HepG2 (cell line): ENCODE data around the gene AGRP. TPM values are rescaled to one million over a fixed set of nuclear protein-coding genes. Genes with fewer than 3 reads are reported as not detected.
A peak's percentile ranks its signal among the peaks of the same experiment; 100 is the strongest.

Experiments used
- CCAR2 ChIP-seq: fragments of 200-400 bp; formaldehyde crosslinking; optimal IDR thresholded peaks from 2 replicates; pipeline ENCODE3; 2018; ENCODE audit warnings: low read depth, mild to moderate bottlenecking, low read length, moderate library complexity
- DNMT3B ChIP-seq: conservative IDR thresholded peaks from 2 replicates; pipeline ENCODE4 v1.6.1; 2016; ENCODE audit warnings: missing biosample characterization, control low read depth
- GMEB1 ChIP-seq: sonication (generic); formaldehyde crosslinking; IDR thresholded peaks from 2 replicates; pipeline ENCODE4 v1.5.1; 2020; ENCODE audit warnings: missing genetic modification reagents, mild to moderate bottlenecking, borderline replicate concordance
- SNAI1 ChIP-seq: sonication (generic); formaldehyde crosslinking; IDR thresholded peaks from 2 replicates; pipeline ENCODE4 v1.5.0; 2020; ENCODE audit warnings: mild to moderate bottlenecking, missing genetic modification reagents, borderline replicate concordance
- SP4 ChIP-seq: sonication (generic); formaldehyde crosslinking; IDR thresholded peaks from 2 replicates; pipeline ENCODE4 v1.8.1; 2023; ENCODE audit warnings: mild to moderate bottlenecking, missing genetic modification reagents
- TMF1 ChIP-seq: sonication (generic); formaldehyde crosslinking; IDR thresholded peaks from 2 replicates; pipeline ENCODE4 v1.8.1; 2022; ENCODE audit warnings: low read depth, missing genetic modification reagents
- ZFP90 ChIP-seq: sonication (generic); formaldehyde crosslinking; IDR thresholded peaks from 2 replicates; pipeline ENCODE4 v1.8.0; 2022; ENCODE audit warnings: missing genetic modification reagents, mild to moderate bottlenecking, inconsistent platforms, borderline replicate concordance
- ZFY ChIP-seq: sonication (generic); formaldehyde crosslinking; IDR thresholded peaks from 2 replicates; pipeline ENCODE4 v1.4.0; 2020; ENCODE audit warnings: missing genetic modification reagents
- ZNF354B ChIP-seq: sonication (generic); formaldehyde crosslinking; IDR thresholded peaks from 2 replicates; pipeline ENCODE4 v1.8.0; 2022; ENCODE audit warnings: mild to moderate bottlenecking, missing genetic modification reagents
- ZNF607 ChIP-seq: sonication (generic); formaldehyde crosslinking; IDR thresholded peaks from 2 replicates; pipeline ENCODE4 v1.5.1; 2020; ENCODE audit warnings: missing genetic modification reagents, mild to moderate bottlenecking, borderline replicate concordance
- ZNF761 ChIP-seq: sonication (generic); formaldehyde crosslinking; conservative IDR thresholded peaks from 2 replicates; pipeline ENCODE4 v1.4.0; 2020; ENCODE audit warnings: mild to moderate bottlenecking, missing genetic modification reagents
- ZSCAN29 ChIP-seq: sonication (generic); formaldehyde crosslinking; conservative IDR thresholded peaks from 2 replicates; pipeline ENCODE4 v1.4.0; 2020; ENCODE audit warnings: mild to moderate bottlenecking, missing genetic modification reagents
- polyA plus RNA-seq, 8 experiments: library from polyadenylated mRNA; depleted of rRNA in 3 of 8; stranded (reverse) in 7 of 8; unstranded in 1 of 8; fragments of >200 nt; fragmentation: Illumina TruSeq in 4 of 8; extraction: Trizol in 4 of 8; gene quantifications; 2 replicates each; pipeline versions ENCODE4 v1.2.1 to v1.2.3, GENCODE V29; 2011 to 2016; ENCODE audit warnings: low read depth in 4 of 8, missing spikeins in 1 of 8, mixed read lengths in 1 of 8; ENCODE audit not compliant: insufficient read depth in 1 of 8
- total RNA-seq, 5 experiments: library from RNA; depleted of rRNA; stranded (reverse); fragments of >200 nt; fragmentation: Illumina TruSeq; extraction: Trizol; gene quantifications; 2 replicates each; pipeline ENCODE4 v1.2.3, GENCODE V29; 2016; ENCODE audit warnings: low read depth in 1 of 5
- TF ChIP-seq, protein P1 (sequence below): sonication (generic); formaldehyde crosslinking; IDR thresholded peaks from 2 replicates; pipeline ENCODE4 v1.4.0; 2020; ENCODE audit warnings: missing genetic modification reagents
- TF ChIP-seq, protein P2 (sequence below): sonication (generic); formaldehyde crosslinking; IDR thresholded peaks from 2 replicates; pipeline ENCODE4 v1.8.1; 2023; ENCODE audit warnings: missing genetic modification reagents, mild to moderate bottlenecking, borderline replicate concordance
- TF ChIP-seq, protein P3 (sequence below): IDR thresholded peaks from 2 replicates; pipeline ENCODE4 v1.6.1; 2016; ENCODE audit warnings: missing compliant biosample characterization, missing genetic modification reagents, borderline replicate concordance
- TF ChIP-seq, protein P4 (sequence below): sonication (generic); formaldehyde crosslinking; IDR thresholded peaks from 2 replicates; pipeline ENCODE4 v1.5.1; 2020; ENCODE audit warnings: mild to moderate bottlenecking, missing genetic modification reagents

The AGRP gene
- total and polyA plus RNA-seq, 2 of the 13 experiments (the other 11 are each of a cell fraction or from before 2014, with no cell fraction given) = not detected

DNA sequence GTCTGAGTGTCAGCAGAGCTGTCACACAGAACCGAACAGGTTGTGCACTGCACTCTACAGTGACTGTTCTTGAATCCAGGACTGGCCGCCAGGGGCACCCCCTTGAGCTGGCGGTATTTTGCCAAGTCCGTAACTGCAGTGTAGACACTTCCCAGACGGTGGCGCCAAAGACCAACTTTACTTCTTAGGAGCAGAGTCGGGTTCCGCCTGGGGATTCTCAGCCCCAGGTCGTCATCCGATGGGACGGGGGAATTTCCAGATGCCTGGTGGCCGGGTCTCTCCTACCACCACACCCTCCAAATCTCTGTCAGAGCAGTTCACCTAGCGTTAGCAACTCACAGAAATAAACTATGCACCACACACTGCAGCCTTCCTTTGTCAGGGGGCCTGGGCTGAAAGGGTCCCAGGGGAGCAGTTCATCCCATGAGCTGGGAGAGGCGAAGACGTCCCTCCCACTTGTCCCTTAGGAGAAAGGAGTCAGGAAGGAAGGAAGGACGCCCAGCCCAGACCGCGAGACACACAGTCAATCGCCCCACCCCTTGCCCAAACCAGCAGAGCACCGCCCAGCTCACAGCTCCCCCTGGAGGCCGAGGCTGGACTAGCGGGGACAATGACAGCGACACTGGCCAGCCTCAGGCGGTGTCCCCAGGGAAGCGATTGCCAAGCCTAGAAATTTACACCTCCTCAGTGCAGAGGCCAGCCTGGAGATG is 37.9 kb upstream of the AGRP start (continued):
- TF ChIP-seq, protein P1, sequence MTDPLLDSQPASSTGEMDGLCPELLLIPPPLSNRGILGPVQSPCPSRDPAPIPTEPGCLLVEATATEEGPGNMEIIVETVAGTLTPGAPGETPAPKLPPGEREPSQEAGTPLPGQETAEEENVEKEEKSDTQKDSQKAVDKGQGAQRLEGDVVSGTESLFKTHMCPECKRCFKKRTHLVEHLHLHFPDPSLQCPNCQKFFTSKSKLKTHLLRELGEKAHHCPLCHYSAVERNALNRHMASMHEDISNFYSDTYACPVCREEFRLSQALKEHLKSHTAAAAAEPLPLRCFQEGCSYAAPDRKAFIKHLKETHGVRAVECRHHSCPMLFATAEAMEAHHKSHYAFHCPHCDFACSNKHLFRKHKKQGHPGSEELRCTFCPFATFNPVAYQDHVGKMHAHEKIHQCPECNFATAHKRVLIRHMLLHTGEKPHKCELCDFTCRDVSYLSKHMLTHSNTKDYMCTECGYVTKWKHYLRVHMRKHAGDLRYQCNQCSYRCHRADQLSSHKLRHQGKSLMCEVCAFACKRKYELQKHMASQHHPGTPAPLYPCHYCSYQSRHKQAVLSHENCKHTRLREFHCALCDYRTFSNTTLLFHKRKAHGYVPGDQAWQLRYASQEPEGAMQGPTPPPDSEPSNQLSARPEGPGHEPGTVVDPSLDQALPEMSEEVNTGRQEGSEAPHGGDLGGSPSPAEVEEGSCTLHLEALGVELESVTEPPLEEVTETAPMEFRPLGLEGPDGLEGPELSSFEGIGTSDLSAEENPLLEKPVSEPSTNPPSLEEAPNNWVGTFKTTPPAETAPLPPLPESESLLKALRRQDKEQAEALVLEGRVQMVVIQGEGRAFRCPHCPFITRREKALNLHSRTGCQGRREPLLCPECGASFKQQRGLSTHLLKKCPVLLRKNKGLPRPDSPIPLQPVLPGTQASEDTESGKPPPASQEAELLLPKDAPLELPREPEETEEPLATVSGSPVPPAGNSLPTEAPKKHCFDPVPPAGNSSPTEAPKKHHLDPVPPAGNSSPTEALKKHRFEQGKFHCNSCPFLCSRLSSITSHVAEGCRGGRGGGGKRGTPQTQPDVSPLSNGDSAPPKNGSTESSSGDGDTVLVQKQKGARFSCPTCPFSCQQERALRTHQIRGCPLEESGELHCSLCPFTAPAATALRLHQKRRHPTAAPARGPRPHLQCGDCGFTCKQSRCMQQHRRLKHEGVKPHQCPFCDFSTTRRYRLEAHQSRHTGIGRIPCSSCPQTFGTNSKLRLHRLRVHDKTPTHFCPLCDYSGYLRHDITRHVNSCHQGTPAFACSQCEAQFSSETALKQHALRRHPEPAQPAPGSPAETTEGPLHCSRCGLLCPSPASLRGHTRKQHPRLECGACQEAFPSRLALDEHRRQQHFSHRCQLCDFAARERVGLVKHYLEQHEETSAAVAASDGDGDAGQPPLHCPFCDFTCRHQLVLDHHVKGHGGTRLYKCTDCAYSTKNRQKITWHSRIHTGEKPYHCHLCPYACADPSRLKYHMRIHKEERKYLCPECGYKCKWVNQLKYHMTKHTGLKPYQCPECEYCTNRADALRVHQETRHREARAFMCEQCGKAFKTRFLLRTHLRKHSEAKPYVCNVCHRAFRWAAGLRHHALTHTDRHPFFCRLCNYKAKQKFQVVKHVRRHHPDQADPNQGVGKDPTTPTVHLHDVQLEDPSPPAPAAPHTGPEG = peak; percentile 38; the same call in 1 of the 2 replicates
- peak; percentile 64; the same call in 1 of the 2 replicates for TF ChIP-seq SP4
- peak; percentile 59 for TF ChIP-seq ZFY (CRISPR knock-in tag)
- TF ChIP-seq, protein P2, sequence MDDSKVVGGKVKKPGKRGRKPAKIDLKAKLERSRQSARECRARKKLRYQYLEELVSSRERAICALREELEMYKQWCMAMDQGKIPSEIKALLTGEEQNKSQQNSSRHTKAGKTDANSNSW (CRISPR knock-in tag) = no peak
- 0 out of 2 replicates have a peak, but pooled peaks have one; percentile 25 for TF ChIP-seq ZNF354B (CRISPR knock-in tag)
- TF ChIP-seq GMEB1 = peak; percentile 53; the same call in 1 of the 2 replicates
- no peak for TF ChIP-seq SNAI1 (CRISPR knock-in tag)
- TF ChIP-seq ZNF761 (CRISPR knock-in tag) = peak; percentile 61
- TF ChIP-seq CCAR2 = no peak
- TF ChIP-seq ZFP90 (CRISPR knock-in tag) = 0 out of 2 replicates have a peak, but pooled peaks have one; percentile 58
- TF ChIP-seq ZNF607 = peak; percentile 49; the same call in 1 of the 2 replicates
- TF ChIP-seq, protein P3, sequence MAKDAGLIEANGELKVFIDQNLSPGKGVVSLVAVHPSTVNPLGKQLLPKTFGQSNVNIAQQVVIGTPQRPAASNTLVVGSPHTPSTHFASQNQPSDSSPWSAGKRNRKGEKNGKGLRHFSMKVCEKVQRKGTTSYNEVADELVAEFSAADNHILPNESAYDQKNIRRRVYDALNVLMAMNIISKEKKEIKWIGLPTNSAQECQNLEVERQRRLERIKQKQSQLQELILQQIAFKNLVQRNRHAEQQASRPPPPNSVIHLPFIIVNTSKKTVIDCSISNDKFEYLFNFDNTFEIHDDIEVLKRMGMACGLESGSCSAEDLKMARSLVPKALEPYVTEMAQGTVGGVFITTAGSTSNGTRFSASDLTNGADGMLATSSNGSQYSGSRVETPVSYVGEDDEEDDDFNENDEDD = peak; percentile 29; the same call in 1 of the 2 replicates
- TF ChIP-seq ZSCAN29 (CRISPR knock-in tag) = peak; percentile 84
- TF ChIP-seq, protein P4, sequence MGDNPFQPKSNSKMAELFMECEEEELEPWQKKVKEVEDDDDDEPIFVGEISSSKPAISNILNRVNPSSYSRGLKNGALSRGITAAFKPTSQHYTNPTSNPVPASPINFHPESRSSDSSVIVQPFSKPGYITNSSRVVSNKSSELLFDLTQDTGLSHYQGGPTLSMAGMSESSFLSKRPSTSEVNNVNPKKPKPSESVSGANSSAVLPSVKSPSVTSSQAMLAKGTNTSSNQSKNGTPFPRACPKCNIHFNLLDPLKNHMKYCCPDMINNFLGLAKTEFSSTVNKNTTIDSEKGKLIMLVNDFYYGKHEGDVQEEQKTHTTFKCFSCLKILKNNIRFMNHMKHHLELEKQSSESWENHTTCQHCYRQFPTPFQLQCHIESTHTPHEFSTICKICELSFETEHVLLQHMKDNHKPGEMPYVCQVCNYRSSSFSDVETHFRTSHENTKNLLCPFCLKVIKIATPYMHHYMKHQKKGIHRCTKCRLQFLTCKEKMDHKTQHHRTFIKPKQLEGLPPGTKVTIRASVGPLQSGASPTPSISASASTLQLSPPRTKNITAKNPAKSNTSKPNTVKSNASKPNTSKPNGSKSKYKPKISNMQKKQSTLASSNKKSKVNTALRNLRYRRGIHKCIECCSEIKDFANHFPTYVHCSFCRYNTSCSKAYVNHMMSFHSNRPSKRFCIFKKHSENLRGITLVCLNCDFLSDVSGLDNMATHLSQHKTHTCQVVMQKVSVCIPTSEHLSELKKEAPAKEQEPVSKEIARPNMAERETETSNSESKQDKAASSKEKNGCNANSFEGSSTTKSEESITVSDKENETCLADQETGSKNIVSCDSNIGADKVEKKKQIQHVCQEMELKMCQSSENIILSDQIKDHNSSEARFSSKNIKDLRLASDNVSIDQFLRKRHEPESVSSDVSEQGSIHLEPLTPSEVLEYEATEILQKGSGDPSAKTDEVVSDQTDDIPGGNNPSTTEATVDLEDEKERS (CRISPR knock-in tag) = peak; percentile 92; the same call in 1 of the 2 replicates
- TF ChIP-seq TMF1 (CRISPR knock-in tag) = no peak
- no peak for TF ChIP-seq DNMT3B (CRISPR knock-in tag)
